ENCODE data around the gene ZFYVE27.

GRCh38 chr10:97705006-97705670 lies 31.8 kb upstream of the ZFYVE27 start:
- no peak for TF ChIP-seq CTCF (IDR thresholded peaks at IDR 0.05; ENCODE audit: low read depth, low read length)
- no peak for TF ChIP-seq EZH2phosphoT487 (IDR thresholded peaks at IDR 0.05; ENCODE audit: low read depth)
